ENCODE data around the gene ATP8B3. TPM values are rescaled to one million over a fixed set of nuclear protein-coding genes. Genes with fewer than 3 reads are reported as not detected.

ATP8B3 gene
- total RNA-seq, 1 experiment from 2014 or later, result 7.8 TPM

- DNase-seq (ENCODE audit: low spot score), result peak; percentile 68
Observed at GRCh38 chr19:1746401-1747284, 65.4 kb downstream of the ATP8B3 start.

GRCh38 chr19:1745589-1746031 is 66.5 kb downstream of the ATP8B3 start:
- peak; percentile 55 for DNase-seq (ENCODE audit: low spot score)

GRCh38 chr19:1744822-1745563 is 67.1 kb downstream of the ATP8B3 start:
- no peak for DNase-seq (ENCODE audit: low spot score)

GRCh38 chr19:1744133-1744665 is 67.9 kb downstream of the ATP8B3 start:
- no peak for DNase-seq (ENCODE audit: low spot score)

GRCh38 chr19:1742989-1743696 is 68.9 kb downstream of the ATP8B3 start:
- DNase-seq (ENCODE audit: low spot score), result no peak

GRCh38 chr19:1739960-1740629 is 72.0 kb downstream of the ATP8B3 start:
- DNase-seq (ENCODE audit: low spot score), result no peak

- DNase-seq (ENCODE audit: low spot score), result no peak
Observed at GRCh38 chr19:1736927-1737326, 75.1 kb downstream of the ATP8B3 start.

GRCh38 chr19:1736280-1736679 is 75.8 kb downstream of the ATP8B3 start:
- DNase-seq (ENCODE audit: low spot score), result no peak

GRCh38 chr19:1734321-1734966 is 77.6 kb downstream of the ATP8B3 start:
- no peak for DNase-seq (ENCODE audit: low spot score)

Other genes starting within 250 kb of the ATP8B3 start
- gene MEX3D, start 244.0 kb downstream of the ATP8B3 start, total RNA-seq (2014; rRNA removed; shearing (Covaris generic)), result 5.7 and 10.6 TPM in 2 replicates
- 45.8 and 64.9 TPM in 2 replicates for gene MBD3, start 219.4 kb downstream of the ATP8B3 start, total RNA-seq (2014; rRNA removed; shearing (Covaris generic))
- gene UQCR11, start 206.8 kb downstream of the ATP8B3 start, total RNA-seq (2014; rRNA removed; shearing (Covaris generic)), result 42.2 and 49.7 TPM in 2 replicates
- 36.1 and 37.4 TPM in 2 replicates for gene TCF3, start 159.7 kb downstream of the ATP8B3 start, total RNA-seq (2014; rRNA removed; shearing (Covaris generic))
- not detected in 2 replicates for gene ONECUT3, start 58.8 kb downstream of the ATP8B3 start, total RNA-seq (2014; rRNA removed; shearing (Covaris generic))
- 2.3 and 4.2 TPM in 2 replicates for gene REXO1, start 36.2 kb upstream of the ATP8B3 start, total RNA-seq (2014; rRNA removed; shearing (Covaris generic))
- gene KLF16, start 51.3 kb upstream of the ATP8B3 start, total RNA-seq (2014; rRNA removed; shearing (Covaris generic)), result 1.8 and 4.6 TPM in 2 replicates
- gene ABHD17A, start 73.2 kb upstream of the ATP8B3 start, total RNA-seq (2014; rRNA removed; shearing (Covaris generic)), result 20.2 and 40.6 TPM in 2 replicates
- 0.93 and 1.0 TPM in 2 replicates for gene ADAT3, start 93.1 kb upstream of the ATP8B3 start, total RNA-seq (2014; rRNA removed; shearing (Covaris generic))
- gene SCAMP4, start 93.1 kb upstream of the ATP8B3 start, total RNA-seq (2014; rRNA removed; shearing (Covaris generic)), result 66.3 and 68.3 TPM in 2 replicates
- 23.2 and 36.6 TPM in 2 replicates for gene CSNK1G2, start 128.9 kb upstream of the ATP8B3 start, total RNA-seq (2014; rRNA removed; shearing (Covaris generic))
- gene BTBD2, start 203.4 kb upstream of the ATP8B3 start, total RNA-seq (2014; rRNA removed; shearing (Covaris generic)), result 37.6 and 40.1 TPM in 2 replicates
- 33.9 and 49.6 TPM in 2 replicates for gene MKNK2, start 239.0 kb upstream of the ATP8B3 start, total RNA-seq (2014; rRNA removed; shearing (Covaris generic))

Data from H4 (cell line).